ENCODE measurements around the gene C4orf54. TPM values are rescaled to one million over a fixed set of nuclear protein-coding genes. Genes with fewer than 3 reads are reported as not detected.

Gene C4orf54
- total RNA-seq, 1 donor from 2014 or later: 132 TPM

DNA sequence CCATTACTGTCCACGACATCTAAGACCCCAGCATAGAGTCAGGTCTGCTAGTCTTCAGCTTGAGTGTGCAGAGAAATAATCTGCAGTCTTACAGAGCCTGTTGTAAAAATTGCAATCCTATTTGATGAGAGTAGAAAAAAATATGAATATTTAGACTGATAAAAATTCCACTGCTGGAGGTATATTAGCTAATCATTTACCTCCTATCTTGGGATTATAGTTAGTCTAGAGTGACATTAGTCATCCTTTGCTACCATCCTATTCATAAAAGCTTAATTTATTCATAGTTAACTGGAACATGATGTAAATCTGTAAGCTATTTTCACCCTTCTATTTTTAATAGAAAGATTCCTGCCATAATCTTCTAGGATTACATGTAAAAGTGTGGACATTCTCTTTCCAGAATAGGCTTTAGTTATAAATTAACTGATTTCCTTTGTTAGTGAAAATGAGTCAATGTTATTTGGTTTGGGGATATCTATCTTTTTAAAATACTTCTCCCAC, 26.7 kb downstream of the C4orf54 start:
- Histone ChIP-seq H3K4me1 (ENCODE audit: control insufficient read depth in 3 of 3, insufficient read depth in 3 of 3, low read length in 3 of 3) (peaks cover 3 to 27% (median 15%) of the 10 kb centered on the region in 3 donors), H3K27me3 (ENCODE audit: control insufficient read depth in 3 of 3, insufficient read depth in 3 of 3, low read length in 3 of 3) (no peaks in the 10 kb centered on the region), H3K27ac (ENCODE audit: low read depth, low read length) (no peak overlapping the region), H3K9me3 (ENCODE audit: control insufficient read depth in 3 of 3, low read length in 3 of 3) (no peaks in the 10 kb centered on the region), H3K36me3 (ENCODE audit: control insufficient read depth in 3 of 3, insufficient read depth in 3 of 3, low read length in 3 of 3) (no peaks in the 10 kb centered on the region), H3K9ac (ENCODE audit: low read depth in 1 of 3, low read length in 3 of 3) (no peak overlapping the region), H3K4me3 (ENCODE audit: low read length in 3 of 3) (no peak overlapping the region)

DNA sequence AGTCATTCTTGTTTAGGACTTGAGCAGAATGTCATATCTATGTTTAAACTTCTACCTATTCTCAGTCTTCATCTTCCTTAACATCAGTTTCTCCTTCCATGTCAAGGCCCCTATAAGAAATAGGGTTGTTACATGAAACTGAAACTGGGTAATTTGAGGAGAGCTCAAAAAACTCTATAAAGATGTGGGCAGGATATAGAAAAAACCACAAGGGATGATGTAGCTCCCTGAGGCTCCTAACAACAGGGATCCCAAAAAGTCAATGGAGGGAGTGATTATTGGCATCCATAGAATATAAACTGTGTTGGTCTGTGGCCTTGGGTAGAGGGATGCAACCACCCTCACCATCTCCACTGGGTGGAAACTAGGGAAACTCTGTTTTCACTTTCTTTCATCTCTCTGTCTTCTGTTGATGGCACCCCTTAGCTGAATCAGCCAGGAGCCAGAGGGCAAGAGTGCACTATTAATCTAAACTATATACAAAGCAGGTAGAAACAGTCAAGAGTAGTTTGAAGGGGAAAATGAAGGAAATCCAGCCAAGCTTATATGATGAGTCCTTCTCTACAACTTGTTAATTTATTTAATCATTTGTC, 27.6 kb downstream of the C4orf54 start:
- Histone ChIP-seq H3K27ac (ENCODE audit: low read depth, low read length) (no peak overlapping the region), H3K9me3 (ENCODE audit: control insufficient read depth in 3 of 3, low read length in 3 of 3) (no peaks in the 10 kb centered on the region), H3K27me3 (ENCODE audit: control insufficient read depth in 3 of 3, insufficient read depth in 3 of 3, low read length in 3 of 3) (no peaks in the 10 kb centered on the region), H3K9ac (ENCODE audit: low read depth in 1 of 3, low read length in 3 of 3) (no peak overlapping the region), H3K4me1 (ENCODE audit: control insufficient read depth in 3 of 3, insufficient read depth in 3 of 3, low read length in 3 of 3) (peaks cover 3 to 18% (median 12%) of the 10 kb centered on the region in 3 donors), H3K4me3 (ENCODE audit: low read length in 3 of 3) (no peak overlapping the region), H3K36me3 (ENCODE audit: control insufficient read depth in 3 of 3, insufficient read depth in 3 of 3, low read length in 3 of 3) (no peaks in the 10 kb centered on the region)

DNA sequence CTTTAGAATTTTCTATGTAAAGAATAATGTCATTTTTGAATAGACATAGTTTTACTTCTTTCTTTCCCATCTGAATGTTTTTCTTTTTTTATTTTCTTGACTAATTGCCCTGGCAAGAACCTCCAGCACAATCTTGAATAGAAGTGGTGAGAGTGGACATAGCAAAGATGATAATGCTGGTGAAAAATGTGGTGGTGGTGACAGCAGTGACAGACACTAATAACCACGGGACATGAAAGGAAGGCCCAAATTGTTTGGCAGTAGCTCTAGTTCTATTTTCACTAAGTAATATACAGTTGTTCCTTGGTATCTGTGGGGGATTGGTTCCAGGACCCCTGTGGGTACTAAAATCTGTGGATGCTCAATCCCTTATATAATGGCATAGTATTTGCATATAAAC, 29.6 kb downstream of the C4orf54 start:
- H3K9ac ChIP-seq (ENCODE audit: low read depth in 1 of 3, low read length in 3 of 3): no peak overlapping the region
- H3K27ac ChIP-seq (ENCODE audit: low read depth, low read length): no peak overlapping the region
- H3K4me3 ChIP-seq (ENCODE audit: low read length in 3 of 3): no peak overlapping the region
- no peaks in the 10 kb centered on the region for H3K36me3 ChIP-seq (ENCODE audit: control insufficient read depth in 3 of 3, insufficient read depth in 3 of 3, low read length in 3 of 3)
- H3K9me3 ChIP-seq (ENCODE audit: control insufficient read depth in 3 of 3, low read length in 3 of 3): no peaks in the 10 kb centered on the region
- no peaks in the 10 kb centered on the region for H3K27me3 ChIP-seq (ENCODE audit: control insufficient read depth in 3 of 3, insufficient read depth in 3 of 3, low read length in 3 of 3)
- peaks cover 3 to 19% (median 17%) of the 10 kb centered on the region in 3 donors for H3K4me1 ChIP-seq (ENCODE audit: control insufficient read depth in 3 of 3, insufficient read depth in 3 of 3, low read length in 3 of 3)

DNA sequence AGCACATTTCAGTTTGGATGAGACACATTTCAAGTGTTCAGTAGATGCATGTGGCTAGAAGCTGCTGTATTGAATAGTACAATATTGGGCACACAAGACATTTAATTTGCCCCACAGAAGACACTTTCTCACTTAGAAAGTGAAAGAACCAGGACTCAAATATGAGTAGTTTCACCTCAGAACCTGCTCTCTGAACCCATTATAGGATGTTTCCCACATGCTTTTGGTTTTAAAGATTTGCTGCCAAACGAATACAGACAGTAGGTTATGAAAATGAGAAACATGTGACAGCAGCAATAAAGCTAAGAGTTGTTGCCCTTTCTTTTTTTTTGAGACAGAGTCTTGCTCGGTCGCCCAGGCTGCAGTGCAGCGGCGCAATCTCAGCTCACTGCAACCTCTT, 32.3 kb downstream of the C4orf54 start:
- Histone ChIP-seq H3K4me1 (ENCODE audit: control insufficient read depth in 3 of 3, insufficient read depth in 3 of 3, low read length in 3 of 3) (peaks cover 0 to 6% (median 4%) of the 10 kb centered on the region in 3 donors), H3K9me3 (ENCODE audit: control insufficient read depth in 3 of 3, low read length in 3 of 3) (no peaks in the 10 kb centered on the region), H3K4me3 (ENCODE audit: low read length in 3 of 3) (no peak overlapping the region), H3K27ac (ENCODE audit: low read depth, low read length) (no peak overlapping the region), H3K9ac (ENCODE audit: low read depth in 1 of 3, low read length in 3 of 3) (no peak overlapping the region), H3K27me3 (ENCODE audit: control insufficient read depth in 3 of 3, insufficient read depth in 3 of 3, low read length in 3 of 3) (no peaks in the 10 kb centered on the region), H3K36me3 (ENCODE audit: control insufficient read depth in 3 of 3, insufficient read depth in 3 of 3, low read length in 3 of 3) (no peaks in the 10 kb centered on the region)

DNA sequence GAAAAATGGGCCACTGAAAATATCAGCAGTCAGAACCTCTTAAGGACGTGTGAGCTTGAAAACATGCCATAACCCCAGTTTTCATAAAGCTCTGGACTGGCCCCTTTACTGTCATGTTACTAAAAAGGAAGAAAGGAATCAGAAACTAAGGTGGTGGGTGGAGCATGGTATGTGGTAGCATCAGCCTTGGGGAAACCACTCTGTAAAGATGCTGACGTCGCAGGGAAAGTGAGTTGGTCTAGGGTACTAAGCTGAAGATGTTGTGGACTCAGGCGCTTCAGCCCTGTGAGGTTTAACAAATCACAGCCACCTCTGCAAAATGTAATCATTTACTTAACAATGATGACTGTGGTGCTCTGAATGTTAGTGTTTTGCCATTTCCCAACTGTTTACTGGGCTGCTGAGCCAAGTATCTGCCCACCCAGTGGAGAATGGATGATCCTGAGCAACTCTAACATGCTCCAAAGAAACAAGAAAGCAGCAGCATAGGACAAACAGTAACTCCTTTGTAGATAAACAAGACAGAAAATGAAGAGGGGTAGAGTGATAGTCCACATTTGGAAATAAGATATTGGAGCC, 33.4 kb downstream of the C4orf54 start:
- no peaks in the 10 kb centered on the region for H3K27me3 ChIP-seq (ENCODE audit: control insufficient read depth in 3 of 3, insufficient read depth in 3 of 3, low read length in 3 of 3)
- H3K27ac ChIP-seq (ENCODE audit: low read depth, low read length): no peak overlapping the region
- peaks cover 0 to 6% (median 4%) of the 10 kb centered on the region in 3 donors for H3K4me1 ChIP-seq (ENCODE audit: control insufficient read depth in 3 of 3, insufficient read depth in 3 of 3, low read length in 3 of 3)
- no peak overlapping the region for H3K4me3 ChIP-seq (ENCODE audit: low read length in 3 of 3)
- no peak overlapping the region for H3K9ac ChIP-seq (ENCODE audit: low read depth in 1 of 3, low read length in 3 of 3)
- no peaks in the 10 kb centered on the region for H3K36me3 ChIP-seq (ENCODE audit: control insufficient read depth in 3 of 3, insufficient read depth in 3 of 3, low read length in 3 of 3)
- no peaks in the 10 kb centered on the region for H3K9me3 ChIP-seq (ENCODE audit: control insufficient read depth in 3 of 3, low read length in 3 of 3)

DNA sequence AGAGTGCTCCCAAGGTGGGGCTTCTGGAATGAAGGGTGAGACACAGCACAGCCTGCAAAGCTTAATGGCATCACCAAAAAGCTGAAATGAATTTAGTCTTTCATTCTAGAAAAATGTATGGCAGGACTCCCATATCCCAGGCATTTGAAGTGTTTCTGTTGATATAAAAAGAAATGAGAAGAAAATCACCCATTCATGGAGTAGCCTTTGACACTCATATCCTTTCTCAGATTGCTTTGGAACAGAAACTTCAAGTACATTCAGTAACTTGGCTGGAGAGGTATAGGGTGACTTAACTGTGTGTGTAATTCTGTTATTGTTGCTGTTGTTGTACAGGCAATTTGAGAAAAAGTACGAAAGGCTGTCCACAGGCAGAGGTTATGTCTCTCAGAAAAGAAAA, 35.3 kb downstream of the C4orf54 start:
- H3K27ac ChIP-seq (ENCODE audit: low read depth, low read length): no peak overlapping the region
- no peak overlapping the region for H3K9ac ChIP-seq (ENCODE audit: low read depth in 1 of 3, low read length in 3 of 3)
- peaks cover 0 to 7% (median 4%) of the 10 kb centered on the region in 3 donors for H3K4me1 ChIP-seq (ENCODE audit: control insufficient read depth in 3 of 3, insufficient read depth in 3 of 3, low read length in 3 of 3)

DNA sequence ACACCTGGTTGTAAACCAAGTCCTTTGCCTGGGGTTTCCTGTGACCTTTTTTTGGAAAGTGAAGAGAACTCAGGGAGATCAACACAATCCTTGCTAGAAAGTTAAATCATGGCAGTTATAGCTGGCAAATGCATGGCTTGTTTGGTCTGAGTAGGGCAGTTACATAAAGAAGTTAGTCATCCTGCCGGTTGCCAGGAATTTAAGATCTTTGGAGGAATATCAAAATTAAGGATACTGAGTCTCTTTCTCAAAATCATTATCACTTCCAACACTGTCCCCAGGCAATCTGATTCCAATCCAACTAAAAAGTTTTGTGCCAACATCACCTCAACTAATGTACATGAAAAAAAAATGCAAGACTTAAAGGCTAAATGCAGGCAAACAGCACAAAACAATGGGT, 40.3 kb downstream of the C4orf54 start:
- no peaks in the 10 kb centered on the region for H3K36me3 ChIP-seq (ENCODE audit: control insufficient read depth in 3 of 3, insufficient read depth in 3 of 3, low read length in 3 of 3)
- H3K9ac ChIP-seq (ENCODE audit: low read depth in 1 of 3, low read length in 3 of 3): no peak overlapping the region
- H3K27ac ChIP-seq (ENCODE audit: low read depth, low read length): no peak overlapping the region
- peaks cover 17 to 37% (median 19%) of the 10 kb centered on the region in 3 donors for H3K4me1 ChIP-seq (ENCODE audit: control insufficient read depth in 3 of 3, insufficient read depth in 3 of 3, low read length in 3 of 3)
- no peaks in the 10 kb centered on the region for H3K9me3 ChIP-seq (ENCODE audit: control insufficient read depth in 3 of 3, low read length in 3 of 3)
- H3K27me3 ChIP-seq (ENCODE audit: control insufficient read depth in 3 of 3, insufficient read depth in 3 of 3, low read length in 3 of 3): no peaks in the 10 kb centered on the region
- no peak overlapping the region for H3K4me3 ChIP-seq (ENCODE audit: low read length in 3 of 3)

More for the DNA sequence above, 35.3 kb downstream of the C4orf54 start:
- H3K9me3 ChIP-seq (ENCODE audit: control insufficient read depth in 3 of 3, low read length in 3 of 3): no peaks in the 10 kb centered on the region
- H3K36me3 ChIP-seq (ENCODE audit: control insufficient read depth in 3 of 3, insufficient read depth in 3 of 3, low read length in 3 of 3): no peaks in the 10 kb centered on the region
- no peaks in the 10 kb centered on the region for H3K27me3 ChIP-seq (ENCODE audit: control insufficient read depth in 3 of 3, insufficient read depth in 3 of 3, low read length in 3 of 3)
- no peak overlapping the region for H3K4me3 ChIP-seq (ENCODE audit: low read length in 3 of 3)

DNA sequence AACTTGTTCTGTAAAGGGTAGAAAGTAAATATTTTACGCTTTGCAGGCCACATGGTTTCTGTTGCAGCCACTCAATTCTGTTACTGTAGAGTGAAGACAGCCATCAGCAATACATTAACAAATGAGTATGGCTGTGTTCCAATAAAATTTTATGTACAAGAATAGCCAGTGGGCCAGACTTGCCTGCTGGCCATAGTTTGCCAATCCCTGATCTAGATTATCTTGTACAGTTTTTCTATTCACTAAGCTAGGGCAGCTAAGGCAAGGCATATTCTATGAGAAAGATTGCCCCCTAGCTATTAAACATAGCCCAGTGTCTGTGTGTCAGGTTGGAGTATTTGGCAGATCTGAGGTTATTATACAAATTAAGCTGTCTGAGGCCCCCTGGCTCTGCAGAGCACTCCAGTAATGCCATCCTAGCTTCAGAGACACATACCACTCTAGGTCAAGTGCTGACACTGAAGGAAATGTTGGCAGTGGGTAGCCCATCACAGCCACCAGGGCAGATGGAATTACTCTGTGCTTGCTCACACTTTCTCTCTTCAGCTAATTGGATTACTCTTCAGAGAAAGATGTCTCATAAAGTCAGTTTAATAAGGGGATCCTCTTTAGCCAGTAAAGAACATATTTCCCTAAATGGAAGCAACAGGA, 42.3 kb downstream of the C4orf54 start:
- H3K9me3 ChIP-seq (ENCODE audit: control insufficient read depth in 3 of 3, low read length in 3 of 3): no peaks in the 10 kb centered on the region
- no peak overlapping the region for H3K4me3 ChIP-seq (ENCODE audit: low read length in 3 of 3)
- H3K9ac ChIP-seq (ENCODE audit: low read depth in 1 of 3, low read length in 3 of 3): peak overlapping the region in 2 of 3 donors; percentile 3 to 24
- no peaks in the 10 kb centered on the region for H3K36me3 ChIP-seq (ENCODE audit: control insufficient read depth in 3 of 3, insufficient read depth in 3 of 3, low read length in 3 of 3)
- H3K27ac ChIP-seq (ENCODE audit: low read depth, low read length): peak overlapping the region; percentile 37
- no peaks in the 10 kb centered on the region for H3K27me3 ChIP-seq (ENCODE audit: control insufficient read depth in 3 of 3, insufficient read depth in 3 of 3, low read length in 3 of 3)
- peaks cover 25 to 49% (median 36%) of the 10 kb centered on the region in 3 donors for H3K4me1 ChIP-seq (ENCODE audit: control insufficient read depth in 3 of 3, insufficient read depth in 3 of 3, low read length in 3 of 3)

DNA sequence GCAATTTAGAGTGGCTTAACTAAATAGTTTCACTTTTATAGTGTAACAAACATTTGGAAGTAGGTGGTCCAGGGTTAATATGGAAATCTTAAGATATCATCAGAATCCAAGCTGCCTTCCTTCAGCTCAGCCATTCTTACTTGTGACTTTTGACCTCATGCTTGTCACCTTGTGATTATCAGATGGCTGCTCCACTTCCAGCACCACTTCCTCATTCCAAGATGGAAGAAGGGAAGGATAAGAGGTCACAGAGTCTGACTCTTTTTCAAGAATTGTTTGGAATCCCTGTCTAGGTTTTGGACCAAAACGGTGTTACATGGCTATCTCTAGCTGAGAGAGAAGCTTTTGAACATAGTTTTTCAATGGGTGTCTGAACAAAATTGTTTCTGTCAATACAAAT, 43.1 kb downstream of the C4orf54 start:
- H3K9ac ChIP-seq (ENCODE audit: low read depth in 1 of 3, low read length in 3 of 3): no peak overlapping the region
- H3K27ac ChIP-seq (ENCODE audit: low read depth, low read length): peak overlapping the region; percentile 37
- peaks cover 25 to 49% (median 36%) of the 10 kb centered on the region in 3 donors for H3K4me1 ChIP-seq (ENCODE audit: control insufficient read depth in 3 of 3, insufficient read depth in 3 of 3, low read length in 3 of 3)
- no peak overlapping the region for H3K4me3 ChIP-seq (ENCODE audit: low read length in 3 of 3)
- no peaks in the 10 kb centered on the region for H3K27me3 ChIP-seq (ENCODE audit: control insufficient read depth in 3 of 3, insufficient read depth in 3 of 3, low read length in 3 of 3)
- no peaks in the 10 kb centered on the region for H3K36me3 ChIP-seq (ENCODE audit: control insufficient read depth in 3 of 3, insufficient read depth in 3 of 3, low read length in 3 of 3)
- no peaks in the 10 kb centered on the region for H3K9me3 ChIP-seq (ENCODE audit: control insufficient read depth in 3 of 3, low read length in 3 of 3)

DNA sequence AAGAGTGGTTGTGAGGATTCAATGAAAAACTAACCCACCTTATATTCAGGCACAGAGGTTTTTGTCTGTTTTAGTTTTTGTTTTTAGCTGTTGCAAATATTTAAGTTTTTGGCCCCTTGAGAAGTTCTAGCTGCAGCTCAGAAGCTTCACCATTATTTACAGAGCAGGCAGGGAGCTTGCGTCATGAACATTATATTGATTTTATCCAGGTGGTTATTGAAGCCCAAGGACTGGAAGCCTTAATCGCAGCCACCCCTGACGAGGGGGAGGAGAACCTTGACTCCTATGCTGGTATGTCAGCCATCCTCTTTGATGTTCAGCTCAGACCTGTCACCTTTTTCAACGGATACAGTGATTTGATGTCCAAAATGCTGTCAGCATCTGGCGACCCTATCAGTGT, 44.9 kb downstream of the C4orf54 start:
- no peaks in the 10 kb centered on the region for H3K36me3 ChIP-seq (ENCODE audit: control insufficient read depth in 3 of 3, insufficient read depth in 3 of 3, low read length in 3 of 3)
- H3K4me1 ChIP-seq (ENCODE audit: control insufficient read depth in 3 of 3, insufficient read depth in 3 of 3, low read length in 3 of 3): peaks cover 25 to 49% (median 36%) of the 10 kb centered on the region in 3 donors
- H3K4me3 ChIP-seq (ENCODE audit: low read length in 3 of 3): no peak overlapping the region
- no peaks in the 10 kb centered on the region for H3K27me3 ChIP-seq (ENCODE audit: control insufficient read depth in 3 of 3, insufficient read depth in 3 of 3, low read length in 3 of 3)
- H3K9me3 ChIP-seq (ENCODE audit: control insufficient read depth in 3 of 3, low read length in 3 of 3): no peaks in the 10 kb centered on the region
- no peak overlapping the region for H3K27ac ChIP-seq (ENCODE audit: low read depth, low read length)
- peak overlapping the region in 1 of 3 donors; percentile 8 for H3K9ac ChIP-seq (ENCODE audit: low read depth in 1 of 3, low read length in 3 of 3)

Data from skeletal muscle tissue (tissue), 4 donors.